ENCODE data around the gene ASB2.

The ASB2 gene

DNA sequence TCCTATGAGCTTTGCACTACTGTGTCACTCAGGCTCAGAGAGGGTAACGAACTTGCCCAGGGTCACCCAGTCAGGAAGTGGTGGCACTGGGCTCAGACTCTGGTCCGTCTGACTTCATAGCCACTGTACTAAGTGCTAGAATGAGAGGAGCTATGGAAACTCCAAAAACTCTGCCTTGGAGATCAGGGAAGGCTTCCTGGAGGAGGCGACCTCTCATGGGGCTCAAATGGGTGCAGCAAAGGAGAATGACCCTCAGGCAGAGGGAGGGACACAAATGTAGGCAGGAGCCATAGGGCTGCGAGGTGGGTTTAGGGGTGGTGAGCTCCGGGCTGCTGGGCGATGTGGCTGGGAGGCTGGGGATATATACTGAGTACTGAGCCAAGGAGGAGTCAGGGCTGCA is 23.9 kb upstream of the ASB2 start:
- DNase-seq: no peak

DNA sequence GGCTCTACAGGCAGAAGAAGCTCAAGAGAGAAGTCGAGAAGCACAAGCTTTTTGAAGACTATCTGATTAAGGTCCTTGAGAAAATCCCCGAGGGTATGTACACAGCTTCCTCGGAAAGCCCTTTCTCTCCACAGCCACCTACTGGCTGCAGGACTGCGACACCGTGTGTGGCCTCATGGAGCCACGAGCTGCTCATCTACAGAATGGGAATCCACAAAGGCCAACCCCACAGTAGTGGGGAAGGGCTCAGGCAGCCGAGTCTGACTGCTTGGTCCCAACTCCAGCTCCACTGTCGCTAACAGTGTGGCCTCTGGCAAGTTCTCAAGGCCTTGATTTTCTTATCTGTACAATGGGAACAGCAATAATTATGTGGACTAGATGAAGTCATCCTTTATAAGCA is 23.2 kb upstream of the ASB2 start:
- no peak for DNase-seq

DNA sequence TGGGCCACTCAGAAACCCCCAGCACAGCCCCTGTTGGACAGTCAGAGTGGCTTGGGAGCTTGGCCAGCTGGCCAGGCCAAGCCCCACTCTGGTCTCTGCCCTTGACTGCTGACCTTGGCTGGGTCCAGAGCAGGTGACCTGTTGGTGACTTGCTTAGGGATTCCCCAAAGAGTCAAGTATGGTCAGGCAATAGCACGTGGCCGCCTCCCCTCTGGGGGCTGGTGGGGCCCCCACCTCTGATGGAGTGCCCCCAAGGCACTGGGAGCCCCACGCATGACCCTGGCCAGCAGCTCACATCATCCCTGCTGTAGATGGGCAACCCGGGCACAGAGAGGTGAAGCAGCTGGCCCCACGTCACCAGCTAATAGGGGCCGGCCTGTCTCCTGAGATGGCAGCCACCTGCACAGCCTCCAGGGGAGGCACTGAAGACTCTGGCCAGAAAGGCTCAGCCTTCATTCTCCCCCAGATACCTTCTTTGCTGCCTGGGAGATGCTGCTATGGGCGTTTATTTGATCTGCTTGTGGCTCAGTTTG is 22.6 kb upstream of the ASB2 start:
- no peak for DNase-seq

DNA sequence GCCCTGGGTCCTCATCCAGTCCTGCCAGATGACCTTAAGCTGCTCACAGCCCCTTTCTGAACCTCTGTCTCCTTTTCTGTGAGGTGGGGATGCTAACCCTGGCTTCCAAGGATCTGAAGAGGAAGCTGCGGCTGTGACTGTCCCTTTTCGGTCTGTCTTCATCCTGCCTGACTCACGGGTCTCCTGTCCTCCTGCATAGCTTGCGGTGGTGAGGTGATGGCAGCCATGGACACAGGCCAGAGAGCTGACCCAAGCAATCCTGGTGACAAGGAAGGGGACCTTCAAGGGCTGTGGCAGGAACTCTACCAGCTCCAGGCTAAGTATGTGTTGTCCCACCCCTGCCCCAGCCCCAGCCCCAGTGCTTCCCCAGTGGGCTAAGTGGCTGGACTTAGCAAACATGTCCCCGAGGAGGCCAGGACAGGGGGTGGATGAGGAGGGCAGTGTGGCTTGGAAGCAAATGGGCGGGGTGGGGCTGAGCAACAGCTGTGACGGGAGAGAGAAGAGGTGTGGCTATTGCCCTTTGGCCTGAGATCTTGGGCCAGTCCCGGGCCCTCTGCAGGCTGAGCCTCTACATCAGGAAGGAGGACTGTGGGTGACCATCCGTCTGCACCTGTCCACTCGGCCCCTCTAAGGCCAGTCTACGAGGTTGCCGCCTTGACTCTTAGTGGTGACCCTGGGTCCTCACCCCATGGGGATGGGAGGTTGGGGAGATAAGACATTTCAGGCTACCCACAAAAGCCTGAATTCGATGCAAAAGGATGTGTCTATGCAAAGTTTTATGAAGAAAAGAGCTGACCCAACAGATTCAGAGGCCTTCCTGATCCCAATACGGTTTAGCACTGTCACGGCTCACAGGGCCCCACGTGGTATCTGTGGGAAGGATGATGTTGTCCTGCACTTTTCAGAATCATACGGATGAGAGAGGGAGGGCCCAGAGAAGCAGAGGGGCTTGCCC is 21.8 kb upstream of the ASB2 start:
- no peak for DNase-seq

DNA sequence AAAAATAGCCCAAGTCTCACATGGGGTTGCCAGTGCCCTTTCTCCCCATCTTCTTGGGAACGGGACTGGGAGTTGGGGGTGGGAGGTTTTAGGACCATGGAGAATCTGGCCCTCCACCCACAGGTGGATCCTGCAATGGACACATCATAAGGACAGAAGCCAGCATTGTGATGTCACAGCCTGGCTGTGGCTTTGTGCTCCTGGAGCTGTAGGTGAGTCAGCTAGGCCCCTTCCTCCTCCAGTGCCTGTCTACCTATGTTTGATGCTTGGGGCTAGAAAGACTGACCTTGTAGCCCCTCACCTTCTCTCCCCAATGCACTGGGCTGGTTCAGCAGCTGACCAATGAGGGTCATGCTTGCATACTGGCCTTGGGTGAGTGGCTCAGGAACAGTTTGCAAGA is 20.7 kb upstream of the ASB2 start, which contains the start of gene CCDC197:
TSS of gene CCDC197 (plus strand) at position 220 of the 400 bp plus-strand sequence. CDS start 831 bp downstream, outside the sequence.
- no peak for DNase-seq

DNA sequence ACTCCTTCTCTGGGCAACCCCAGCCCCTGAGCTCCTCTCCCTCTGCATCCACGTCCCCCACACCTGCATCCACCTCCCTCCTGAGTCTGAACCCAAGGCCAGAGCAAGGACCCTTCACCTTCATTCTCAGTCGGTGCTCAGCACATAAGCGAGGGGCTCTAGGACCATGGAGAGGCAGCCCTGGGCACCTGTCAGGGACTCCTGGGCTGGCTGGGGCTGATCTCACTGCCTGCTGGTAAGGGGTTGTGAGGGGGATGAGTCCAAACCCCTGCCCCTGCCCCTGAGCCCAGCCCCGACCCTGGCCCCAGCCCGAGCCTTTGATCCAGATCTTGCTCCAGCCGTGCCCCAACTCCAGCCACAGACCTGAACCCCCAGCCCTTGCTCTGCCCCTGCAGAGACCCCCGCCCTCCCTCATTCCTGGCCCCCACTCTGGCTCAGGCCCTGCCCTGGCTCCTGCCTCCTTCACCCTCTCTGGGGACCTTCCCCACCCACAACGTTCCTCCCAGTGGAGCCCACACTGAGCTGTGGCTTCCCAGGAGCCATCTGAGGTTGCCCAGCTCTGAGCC is 19.8 kb upstream of the ASB2 start:
- no peak for DNase-seq

DNA sequence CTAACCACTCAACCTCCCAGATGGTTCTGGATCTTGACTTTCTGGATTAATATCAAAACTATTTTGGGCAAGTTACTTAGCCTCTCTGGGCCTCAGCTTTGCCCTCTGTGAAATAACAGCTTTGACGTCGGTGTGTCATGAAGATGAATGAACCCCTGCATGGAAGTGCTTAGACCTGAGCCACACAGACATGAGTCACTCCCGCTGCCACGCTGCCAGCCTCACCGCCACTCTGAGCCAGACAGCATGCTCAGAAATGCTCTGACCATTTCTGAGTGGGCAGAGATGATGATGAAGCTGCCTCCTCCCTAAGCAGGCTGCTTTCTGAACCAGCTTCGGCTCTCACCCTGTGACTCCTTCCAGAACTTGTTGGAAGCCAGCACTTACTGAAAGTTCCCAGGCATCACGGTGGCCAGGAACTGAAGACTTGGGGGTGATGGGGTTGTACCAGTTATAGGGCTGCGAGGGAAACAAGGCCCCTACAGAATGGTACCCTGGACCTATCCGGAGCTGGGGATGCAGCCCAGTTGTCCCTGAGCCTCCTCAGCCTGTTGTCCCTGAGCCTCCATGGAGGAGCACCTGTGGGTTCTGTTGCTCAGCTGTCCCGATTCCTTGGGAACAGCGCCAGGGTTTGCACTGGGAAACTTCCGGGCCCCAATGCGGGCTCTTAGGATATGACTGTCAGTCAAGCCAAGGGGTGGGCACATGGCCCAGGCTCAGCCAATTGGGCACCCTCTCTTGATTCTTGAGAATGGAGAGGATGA is 18.7 kb upstream of the ASB2 start:
- no peak for DNase-seq

DNA sequence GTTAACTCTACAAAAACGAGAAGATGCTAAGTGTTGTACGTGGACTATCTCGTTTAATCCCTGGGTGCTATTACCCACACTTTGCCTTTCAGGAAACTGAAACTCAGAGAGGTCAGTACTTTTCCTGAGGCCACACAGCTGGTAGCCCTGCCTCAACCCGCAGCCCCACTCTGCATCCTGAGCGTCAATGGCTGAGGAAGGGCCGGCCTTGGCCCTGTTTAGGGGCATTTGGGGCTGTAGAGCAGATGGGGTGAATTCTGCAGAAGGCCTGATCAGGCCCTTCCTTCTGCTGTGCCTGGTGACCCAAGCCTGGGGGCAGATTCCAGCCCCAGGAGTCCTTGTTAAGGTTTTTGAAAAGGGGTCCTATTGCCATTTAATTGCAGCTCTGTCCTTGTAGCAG is 17.0 kb upstream of the ASB2 start:
- DNase-seq: no peak

DNA sequence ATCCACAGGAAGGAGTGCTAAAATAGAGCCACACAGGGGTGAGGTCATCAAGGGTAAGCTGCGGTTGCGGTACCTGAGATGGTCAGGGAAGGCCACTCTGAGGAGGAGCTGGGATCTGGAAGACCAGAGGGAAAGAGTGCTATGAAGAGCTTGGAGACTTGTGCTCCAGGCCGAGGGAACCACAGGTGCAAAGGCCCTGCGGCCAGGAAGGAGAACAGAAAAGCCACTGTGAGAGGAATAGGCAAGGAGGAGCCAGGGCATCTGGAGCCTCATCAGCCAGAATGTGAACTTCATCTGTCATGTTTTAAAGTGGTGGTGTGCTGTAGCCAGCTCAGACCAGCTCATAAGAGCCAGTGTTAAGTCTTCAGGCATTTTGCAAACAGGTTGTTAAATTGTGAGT is 15.3 kb upstream of the ASB2 start:
- no peak for DNase-seq

DNA sequence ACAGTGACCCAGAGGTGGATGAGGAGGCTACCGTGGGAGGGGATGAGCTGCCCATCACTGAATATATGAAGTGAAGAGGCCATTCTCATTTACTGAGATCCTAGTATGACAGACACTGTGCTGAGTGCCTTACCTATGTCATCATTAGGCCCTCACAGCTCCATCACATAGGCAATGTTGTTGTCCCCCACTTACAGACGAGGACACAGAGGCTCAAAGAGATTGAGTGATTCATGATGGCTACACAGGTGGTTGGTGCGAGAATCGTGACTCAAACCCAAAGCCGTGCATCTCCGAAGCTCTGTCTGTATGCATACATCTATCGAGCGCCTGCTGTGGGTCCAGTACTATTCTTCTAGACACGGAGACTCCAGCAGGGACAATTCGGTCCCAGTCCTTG is 14.8 kb upstream of the ASB2 start:
- DNase-seq: no peak

DNA sequence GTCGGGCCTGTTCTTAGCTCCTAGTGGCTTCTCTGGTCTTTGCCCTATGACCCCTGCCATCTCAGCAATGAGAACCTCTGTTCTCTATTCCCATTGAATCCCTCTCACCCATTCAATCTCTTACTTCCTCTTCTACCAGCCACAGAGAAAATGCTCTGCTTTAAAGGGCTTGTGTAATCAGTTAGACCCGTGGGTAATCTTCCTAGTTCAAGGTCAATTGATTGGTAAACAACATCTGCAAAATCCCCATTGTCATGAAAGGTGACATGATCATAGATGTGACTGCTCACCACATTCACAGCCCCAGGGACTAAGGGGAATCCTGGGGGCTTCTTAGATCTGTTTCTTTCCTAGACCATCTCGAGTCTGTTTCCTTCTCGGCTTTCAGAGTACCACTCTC is 13.6 kb upstream of the ASB2 start:
- no peak for DNase-seq

DNA sequence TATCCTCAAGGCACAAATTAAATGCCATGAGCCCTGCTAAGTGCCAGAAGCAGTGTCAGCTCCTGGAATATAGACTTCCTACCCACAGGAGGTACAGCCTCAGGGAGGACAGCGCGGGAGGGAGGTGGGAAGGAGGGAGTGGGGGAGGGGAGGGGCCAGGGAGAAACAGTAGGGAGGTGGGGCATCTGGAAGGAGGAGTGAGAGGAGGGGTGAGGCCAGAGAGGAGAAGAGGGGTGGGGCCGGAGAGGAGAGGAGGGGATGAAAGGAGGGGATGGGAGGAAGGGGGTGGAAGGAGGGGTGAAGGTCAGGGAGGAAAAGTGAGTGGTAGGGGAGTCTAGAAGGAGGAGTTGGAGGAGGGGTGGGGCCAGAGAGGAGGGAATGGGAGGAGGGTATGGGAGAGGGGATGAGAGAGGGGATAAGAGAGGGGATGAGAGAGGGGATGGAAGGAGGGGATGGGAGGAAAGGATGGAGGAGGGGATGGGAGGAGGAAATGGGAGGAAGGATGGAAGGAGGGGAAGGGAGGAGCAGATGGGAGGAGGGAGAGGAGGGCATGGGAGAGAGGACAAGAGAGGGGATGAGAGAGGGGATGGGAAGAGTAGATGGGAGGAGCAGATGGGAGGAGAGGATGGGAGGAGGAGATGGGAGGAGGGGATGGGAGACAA is 11.6 kb upstream of the ASB2 start:
- DNase-seq: no peak

DNA sequence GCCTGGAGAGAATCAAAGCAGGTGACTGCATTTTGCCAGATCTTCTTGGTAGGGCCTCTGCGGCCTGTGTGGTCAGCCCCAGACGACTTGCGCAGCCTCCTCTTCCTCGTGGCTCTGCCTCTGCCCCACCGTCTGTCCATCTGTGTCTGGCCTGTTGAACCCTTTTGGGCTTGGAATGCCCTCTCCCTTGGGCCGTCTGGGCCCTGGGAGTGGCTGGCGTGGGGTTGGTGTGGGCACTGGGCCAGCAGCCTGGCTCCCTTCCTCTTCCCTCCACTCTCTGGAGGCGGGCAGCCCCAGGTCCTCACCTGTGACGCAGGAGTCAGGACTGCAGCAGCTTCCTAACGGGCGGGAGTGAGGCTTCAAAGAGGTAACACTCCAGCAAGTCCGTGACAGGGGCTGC is 11.0 kb upstream of the ASB2 start:
- DNase-seq: no peak

DNA sequence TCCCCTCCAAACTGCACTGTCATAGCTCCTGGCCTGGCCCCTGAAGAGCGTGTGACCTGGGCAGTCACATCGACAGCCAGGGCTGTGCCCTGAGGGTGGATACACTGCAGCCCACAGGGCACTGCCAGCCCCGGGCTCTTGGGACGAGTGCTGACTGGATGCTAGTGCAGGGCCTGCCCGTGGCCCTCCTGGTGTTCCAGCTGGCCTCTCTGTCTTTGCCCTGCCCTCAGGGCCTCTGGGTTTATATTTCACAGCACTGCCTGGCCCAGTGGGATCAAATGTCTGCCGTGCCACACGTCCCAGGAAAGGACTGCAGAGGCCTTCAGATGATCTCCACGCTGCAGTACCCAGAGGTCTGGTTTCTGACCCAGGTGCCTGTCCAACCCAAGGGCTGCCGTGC is 10.6 kb upstream of the ASB2 start:
- DNase-seq: no peak

DNA sequence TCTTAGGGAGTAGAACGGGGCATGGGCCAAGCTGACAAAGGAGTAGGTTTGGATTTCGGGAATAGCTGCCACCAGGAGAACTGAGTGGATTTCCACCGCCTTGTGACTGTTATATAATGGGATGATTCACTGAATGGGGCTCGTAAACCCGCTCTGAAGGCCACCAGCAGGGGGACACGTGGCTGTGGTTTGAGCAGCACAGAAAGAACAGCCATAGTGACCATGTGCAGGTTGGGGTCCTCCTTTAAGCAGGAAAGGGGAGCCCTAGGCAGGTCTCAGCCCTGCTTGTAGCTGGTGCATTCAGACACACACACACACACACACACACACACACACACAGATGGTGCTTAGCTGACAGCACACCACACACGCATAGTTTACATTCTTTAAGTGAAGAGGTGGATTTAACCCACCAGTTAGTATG is 8.6 kb upstream of the ASB2 start:
- DNase-seq: no peak

DNA sequence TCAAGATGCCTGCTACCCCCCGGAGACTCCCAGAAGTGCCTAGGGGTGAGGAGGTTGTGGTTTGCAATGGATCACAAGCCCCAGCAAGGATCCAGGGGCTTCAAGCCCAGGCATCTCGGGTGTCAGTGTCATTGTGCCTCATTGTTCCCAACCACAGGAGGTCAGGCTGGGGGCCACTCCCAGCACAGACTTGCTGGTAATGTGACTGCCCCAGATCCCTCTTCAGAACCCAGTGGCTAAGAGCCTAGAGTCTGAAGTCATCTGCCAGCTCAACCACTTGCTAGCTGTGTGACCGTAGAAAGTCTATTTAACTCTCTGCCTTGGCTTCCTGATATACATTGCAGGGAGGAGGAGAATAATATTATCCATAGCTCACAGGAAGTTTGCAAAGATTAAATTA is 7.7 kb upstream of the ASB2 start:
- DNase-seq: no peak

DNA sequence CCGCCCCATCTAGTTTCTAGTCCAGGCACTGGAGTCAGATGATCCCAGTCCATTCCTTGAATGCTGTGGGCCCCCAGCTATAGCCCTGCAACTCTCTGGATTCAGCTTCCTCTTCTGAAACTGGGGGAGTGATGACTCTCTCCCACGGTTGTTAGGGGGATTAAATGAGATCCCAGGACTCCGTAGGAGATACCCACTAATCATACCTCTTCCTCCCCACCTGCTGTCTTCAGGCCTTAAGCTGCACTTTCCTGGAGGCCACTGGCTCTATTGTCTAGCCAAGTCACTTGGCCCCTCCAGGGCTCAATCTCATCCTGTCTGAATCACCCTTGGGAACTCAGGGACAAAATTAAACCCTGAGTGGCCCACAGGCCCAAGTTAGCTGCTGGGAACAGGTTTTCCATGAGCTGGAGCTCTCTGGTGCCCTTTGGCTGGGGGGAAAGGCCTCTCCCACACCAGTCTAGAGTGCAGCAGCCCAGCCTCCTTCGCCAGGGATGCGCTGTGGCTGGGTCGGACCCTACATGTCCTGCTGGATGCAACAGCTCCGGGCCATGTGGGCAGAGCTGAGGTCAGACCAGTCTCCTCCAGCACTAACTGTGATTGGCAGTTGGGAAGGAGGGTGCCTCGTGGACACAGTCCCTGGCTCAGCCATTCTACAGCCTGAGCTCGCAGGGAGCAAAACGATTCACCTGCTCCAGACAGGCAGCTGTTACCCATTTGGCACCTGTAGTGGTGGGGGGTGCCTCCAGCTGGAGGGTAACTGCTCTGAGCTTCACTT is 6.0 kb upstream of the ASB2 start:
- no peak for DNase-seq

DNA sequence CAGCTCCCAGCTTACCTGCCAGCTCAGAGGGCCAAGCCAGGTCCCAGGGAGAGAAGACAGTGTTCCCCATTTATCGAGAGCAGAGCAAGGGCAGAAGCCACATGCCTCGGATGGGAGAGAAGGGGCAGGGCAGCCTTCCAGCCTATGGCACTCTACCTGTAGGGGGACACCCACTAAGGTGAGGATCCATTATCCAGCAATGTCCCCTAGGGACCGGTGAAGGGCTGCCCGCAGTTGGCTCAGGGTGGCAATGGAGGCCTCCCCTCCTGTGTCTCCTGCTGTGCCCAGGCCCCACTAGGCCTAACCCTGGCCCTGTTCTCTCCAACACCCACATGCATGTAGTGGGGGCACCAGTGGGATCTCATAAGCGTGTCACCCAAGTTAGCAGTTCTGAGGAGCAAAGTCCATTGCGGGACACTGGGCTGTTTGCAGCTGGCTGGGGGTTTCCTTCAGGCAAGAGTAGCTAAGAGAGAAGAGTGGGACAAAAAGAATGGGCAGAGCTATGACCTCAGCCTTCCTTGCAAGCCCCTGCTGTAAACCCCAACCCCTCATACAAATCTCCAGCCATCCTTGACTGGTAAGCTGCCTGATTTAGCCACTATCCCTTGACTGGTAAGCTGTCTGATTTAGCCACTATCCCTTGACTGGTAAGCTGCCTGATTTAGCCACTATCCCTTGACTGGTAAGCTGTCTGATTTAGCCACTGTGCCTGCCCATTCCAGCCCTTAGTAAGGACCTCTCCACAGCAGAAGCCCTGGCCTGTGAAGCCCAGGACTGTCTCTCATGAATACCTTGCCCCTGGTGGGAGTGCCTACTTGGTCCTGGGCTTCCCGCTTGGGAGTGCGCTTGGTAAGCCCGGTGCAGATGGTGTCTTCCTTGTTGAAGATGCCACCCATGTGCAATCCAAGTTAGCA is 5.2 kb upstream of the ASB2 start:
- DNase-seq: no peak

DNA sequence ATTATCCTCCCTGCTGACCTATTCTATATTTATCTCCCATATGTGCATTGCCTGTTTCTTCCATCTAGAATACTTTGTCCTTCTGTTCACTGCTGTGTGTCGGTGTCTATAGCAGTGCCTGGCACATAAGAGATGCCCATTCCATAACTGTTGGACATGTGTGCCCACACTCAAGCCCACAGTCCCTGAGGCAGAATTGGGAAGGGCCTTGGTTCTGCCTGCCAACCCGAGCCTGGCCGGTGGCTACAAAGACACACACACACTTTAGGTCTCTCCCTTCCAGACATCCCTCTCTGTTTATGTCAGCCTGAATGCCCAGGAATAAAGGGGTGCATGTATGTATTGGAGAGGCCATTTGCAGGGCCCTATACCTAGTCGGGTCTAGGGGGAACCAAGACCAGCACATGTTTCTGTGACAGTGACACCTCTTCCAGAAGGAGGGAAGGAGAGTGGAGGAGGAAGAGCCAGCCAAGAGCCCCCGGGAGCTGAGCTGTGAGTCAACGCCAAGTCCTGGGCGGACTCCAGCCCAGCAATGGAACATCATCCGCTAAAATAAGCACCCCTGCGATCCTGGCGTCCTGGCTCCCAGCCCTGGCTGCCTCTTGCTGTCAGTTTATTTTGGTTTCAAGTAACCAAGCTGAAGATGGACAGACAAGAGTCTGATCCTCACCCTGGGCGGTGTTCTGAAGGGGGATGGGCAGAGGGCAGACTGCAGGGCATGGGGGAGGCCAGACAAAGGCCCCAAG is 4.3 kb upstream of the ASB2 start:
- no peak for DNase-seq

DNA sequence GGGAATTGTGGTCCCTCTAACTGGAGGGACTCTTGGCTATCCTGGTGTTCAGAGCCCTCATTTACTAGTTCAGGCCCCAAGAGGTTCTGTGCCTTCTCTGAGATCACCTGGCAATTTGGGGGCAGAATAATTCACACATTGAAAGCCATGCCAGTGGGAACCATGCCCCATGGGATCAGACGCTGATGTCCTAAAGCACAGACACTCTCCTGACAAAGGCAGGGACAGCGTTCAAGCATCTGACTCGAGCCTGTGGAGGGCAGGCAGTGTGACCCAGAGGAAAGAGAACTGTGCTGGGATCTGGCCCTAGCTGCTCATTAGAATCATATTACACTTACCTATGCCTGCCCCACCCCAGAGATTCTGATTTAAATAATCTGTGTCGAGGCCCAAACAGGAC is 2.4 kb upstream of the ASB2 start:
- DNase-seq: no peak

Measured in NCI-H2081 treated with DMSO at 0.1 percent for 48 hours (cell line).